EL (cell line): Measurements from ENCODE around the gene ZNF777.

ENCODE experiments used
- DNase-seq: peaks from one replicate; pipeline ENCODE4 v3.0.0-alpha.2; 2016

The ZNF777 gene

DNA sequence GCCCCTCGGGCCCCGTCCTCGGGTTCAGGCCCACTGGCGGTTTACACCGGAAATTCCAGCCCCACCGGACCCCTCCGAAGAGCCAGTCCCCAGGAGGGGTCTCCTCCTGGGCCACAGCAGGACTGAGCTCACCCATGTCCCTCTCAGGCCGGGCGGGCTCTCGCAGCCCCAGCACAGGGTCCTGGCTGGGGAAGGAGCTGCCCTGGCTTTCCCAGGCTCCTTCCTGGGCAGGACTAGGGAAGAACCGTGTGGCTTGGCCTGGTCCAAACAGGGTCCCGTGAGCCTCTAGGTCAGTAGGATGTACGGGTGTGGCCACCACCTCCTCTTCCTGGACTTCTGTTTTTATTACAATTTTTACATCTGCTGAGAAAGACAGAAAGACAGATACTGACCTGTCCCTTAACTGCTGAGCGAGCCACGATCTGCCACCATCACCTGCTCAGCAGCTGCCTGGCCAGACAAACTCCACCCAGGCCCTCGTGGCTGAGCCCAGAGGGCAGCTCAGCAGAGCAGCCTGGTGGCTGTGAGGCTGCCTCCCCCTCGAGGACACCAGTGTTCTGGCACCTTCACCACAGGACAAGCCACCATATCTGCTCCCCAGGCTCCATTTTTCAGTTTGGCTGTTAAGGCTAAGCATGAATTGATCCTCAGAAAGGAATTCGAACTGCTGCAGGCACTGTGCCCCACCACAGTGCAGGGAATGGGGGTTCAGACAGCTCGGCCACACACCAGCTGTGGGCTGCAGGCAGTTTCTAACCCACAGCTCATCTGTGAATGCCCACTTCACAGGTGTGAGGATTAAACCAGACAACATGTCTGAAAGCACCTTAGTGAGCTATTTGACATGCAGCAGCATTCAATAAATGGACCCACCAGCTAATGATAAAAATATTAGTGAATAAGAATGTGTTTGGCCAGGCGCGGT lies 14.5 kb upstream of the ZNF777 start:
- DNase-seq, result no peak

DNA sequence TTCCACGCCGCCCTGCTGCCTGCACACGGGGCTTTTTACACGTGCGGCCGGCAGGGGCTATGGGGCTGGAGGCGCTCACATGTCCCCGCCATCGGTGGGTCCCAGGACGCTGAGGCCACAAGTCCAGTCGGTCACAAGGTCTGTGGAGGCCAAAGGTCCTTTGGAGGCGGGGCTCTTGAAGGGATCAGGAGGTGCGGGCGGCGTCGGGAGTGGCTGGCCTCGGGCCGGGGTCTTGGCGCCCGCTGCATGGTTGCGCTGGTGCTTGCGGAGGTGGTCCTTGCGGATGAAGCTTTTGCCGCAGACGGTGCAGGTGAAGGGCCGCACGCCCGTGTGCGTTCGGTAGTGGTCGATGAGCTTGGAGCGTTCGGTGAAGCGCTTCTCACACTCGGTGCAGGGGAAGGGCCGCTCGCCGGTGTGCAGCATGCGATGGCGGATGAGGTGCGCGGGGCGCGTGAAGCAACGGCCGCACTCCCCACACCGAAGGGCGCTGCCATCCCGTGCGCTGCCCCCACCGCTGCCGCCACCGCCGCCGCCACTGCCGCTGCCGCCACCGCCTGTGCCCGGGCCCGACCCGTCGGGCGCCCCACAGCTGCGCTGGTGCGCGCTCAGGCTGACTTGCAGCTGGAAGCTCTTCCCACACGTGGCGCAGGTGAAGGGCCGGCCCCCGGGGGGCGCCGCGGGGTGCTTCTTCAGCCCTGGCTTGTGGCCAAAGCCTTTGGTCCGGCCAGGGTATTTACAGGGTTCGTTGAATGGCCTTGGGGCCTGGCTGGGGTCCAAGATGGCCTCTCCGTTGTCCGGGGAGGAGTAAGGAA lies 13.7 kb upstream of the ZNF777 start:
- no peak for DNase-seq

DNA sequence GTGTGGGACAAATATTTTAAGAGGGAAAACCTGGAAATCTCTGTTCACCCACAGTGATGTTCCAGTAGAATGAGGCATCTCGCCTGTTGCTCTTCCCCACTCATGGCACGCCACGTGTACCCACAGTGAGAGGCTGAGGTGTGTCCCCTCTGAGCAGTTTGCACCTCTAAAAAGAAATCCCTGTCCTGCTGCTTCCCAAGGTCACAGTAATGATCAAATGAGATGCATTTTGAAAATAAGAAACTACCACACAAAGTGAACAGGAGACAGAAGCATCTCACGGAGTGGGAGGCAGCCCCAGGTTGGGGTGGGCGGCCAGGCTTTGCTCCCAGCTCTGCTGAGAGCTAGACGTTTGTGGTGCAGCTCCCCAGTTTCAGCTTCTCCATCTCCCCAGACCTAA lies 12.4 kb upstream of the ZNF777 start:
- no peak for DNase-seq

DNA sequence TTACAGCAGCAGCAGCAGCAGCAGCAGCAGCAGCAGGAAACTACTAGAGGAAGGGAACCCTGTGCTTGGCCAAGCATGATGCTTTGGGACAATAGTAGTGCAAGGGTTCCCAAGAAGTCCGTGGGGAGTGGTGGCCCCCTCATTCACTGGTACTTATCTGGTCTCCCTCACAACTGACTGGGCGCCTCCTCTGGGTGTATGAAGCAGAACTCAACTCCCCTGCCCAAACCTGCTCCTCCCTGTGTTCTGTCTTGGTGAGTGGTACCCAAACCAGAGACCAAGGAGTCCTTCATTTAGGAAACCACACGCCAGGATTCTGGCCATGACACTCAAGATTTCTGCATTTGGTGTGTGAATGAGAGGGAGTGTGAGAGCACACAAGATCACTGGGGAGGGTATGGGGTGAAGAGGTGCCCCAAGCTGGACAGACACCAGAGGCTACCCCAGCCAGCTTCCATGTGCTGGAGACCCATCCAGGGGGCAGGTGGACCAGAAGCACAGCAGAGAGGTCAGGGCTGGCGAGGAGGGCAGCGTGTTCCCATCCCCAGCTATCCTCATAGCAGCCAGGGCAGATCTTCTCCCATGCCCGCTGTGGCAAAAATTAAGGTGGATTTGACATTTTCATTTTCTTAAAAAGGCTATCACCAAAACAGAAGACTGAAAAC lies 10.6 kb upstream of the ZNF777 start:
- no peak for DNase-seq

DNA sequence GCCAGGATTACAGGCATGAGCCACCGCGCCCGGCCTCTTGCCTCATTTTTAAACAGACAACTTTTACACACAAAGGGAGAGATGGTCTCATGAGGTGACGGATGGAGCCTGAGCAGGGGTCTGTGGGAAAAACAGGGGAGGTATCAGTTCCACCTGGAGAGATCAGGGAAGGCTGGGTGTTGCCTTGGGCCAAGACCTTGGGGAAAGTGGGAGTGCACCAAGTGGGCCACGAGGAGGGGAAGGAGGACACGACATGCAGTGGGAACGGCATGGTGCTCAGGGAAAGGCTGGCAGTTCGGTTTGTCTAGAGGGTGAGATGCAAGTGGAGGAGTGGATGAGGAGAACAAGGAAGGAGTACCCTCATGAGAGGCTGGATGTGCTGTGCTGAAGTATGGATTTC lies 8.9 kb upstream of the ZNF777 start:
- no peak for DNase-seq

DNA sequence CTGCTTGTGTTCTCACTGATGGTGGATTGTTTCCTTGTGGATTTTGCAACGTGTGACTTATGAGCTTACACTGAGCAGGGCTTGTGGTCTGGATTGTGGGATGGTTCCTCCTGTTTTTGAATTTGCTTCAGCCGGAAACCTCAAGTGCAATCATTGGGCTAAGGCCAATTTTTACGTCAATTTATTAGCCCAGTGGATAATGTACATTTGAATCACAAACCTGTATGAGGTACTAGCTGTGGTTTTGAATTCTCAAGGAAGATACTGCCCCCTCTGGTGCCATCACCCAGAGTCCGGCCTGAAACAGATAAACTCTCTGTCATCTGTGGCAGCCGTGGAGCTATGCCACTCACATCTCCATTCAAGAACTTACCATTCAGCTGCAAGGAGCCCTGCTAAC lies 7.3 kb upstream of the ZNF777 start:
- no peak for DNase-seq

DNA sequence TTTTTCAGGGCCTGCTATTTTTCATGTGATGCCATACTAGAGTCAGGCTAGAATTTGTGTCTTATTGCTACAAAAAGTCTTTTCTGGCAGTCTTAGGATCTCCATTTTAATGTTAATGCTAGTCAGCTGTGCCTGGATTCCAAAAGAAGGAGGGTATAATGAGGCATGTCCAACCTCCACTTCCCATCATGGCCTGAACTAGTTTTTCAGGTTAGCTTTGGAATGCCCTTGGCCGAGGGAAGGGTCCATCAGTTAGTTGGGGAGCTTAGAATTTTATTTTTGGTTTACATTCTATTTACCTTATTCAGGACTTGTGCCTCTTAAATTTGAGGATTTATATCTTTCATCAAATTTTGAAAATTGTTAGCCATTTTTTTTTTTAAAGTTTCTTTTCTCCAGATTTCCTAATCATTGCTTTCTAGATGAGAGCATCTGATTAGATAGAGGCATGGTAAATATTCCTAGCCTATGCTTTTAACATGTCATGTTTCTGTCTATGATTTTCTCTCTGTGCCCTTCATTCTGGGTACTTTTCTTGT lies 6.5 kb upstream of the ZNF777 start:
- no peak for DNase-seq

DNA sequence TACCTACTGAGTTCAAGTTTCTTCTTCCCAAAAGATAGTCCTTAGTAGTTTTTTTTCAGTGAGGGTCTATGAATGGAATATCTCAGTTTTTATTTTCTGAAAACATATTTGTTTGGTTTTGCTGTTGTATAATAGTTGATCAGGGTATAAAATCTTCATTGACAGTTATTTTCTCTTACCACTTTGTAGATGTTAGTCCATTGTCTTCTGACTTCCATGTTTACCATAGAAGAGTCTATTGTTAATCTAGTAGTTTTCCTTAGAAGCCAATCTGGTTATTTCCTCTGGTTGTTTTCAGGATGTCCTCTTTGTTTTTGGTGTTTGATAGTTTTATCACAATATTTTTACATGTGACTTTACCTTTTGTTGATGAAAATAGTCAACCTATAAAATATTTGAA lies 5.5 kb upstream of the ZNF777 start:
- no peak for DNase-seq

DNA sequence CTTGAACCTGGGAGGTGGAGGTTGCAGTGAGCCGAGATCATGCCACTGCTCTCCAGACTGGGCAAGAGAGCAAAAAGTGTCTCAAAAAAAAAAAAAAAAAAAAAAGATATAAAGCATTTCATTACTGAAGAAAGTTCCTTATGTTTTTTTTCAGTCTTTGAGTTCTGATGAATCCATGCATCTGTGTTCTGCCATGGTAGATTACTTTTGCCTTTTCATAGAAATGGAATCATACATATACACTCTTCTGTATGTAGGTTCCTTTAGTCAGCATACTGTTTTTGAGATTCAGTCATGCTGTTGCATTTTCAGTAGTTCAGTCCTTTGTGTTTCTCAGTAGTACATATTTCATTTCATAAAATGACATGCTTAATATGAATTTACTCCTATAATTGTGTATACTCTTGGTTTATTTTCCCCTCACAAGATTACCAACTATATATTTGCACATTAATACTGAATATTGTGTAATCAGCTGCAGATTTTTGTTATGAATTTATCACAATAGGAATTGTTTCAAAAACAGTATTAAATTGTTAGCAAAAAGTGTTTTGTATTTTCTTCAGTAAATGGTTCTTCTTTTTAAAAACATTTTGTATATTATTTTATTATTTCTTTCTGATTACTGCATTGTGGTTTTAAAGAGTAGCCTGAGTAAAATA lies 2.8 kb upstream of the ZNF777 start:
- DNase-seq, result no peak

DNA sequence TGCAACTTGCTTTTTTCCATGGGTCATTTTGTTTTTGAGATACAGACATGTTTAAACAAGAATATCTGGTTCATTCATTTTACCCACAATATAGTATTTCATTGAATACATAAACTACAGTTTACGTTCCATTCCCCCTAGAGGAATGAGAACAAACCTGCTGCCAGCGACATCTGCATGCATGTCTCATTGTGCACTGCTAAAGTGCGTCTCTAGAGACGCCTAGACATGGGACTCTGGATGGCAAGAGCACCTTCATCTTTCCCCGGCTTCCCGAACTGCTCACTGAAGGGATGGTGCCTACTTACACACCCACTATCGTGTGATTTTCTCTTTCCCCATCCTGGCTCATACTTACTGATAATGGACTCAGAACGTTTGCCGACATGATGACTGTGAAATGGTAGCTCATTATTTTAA lies 1.2 kb upstream of the ZNF777 start:
- no peak for DNase-seq

DNA sequence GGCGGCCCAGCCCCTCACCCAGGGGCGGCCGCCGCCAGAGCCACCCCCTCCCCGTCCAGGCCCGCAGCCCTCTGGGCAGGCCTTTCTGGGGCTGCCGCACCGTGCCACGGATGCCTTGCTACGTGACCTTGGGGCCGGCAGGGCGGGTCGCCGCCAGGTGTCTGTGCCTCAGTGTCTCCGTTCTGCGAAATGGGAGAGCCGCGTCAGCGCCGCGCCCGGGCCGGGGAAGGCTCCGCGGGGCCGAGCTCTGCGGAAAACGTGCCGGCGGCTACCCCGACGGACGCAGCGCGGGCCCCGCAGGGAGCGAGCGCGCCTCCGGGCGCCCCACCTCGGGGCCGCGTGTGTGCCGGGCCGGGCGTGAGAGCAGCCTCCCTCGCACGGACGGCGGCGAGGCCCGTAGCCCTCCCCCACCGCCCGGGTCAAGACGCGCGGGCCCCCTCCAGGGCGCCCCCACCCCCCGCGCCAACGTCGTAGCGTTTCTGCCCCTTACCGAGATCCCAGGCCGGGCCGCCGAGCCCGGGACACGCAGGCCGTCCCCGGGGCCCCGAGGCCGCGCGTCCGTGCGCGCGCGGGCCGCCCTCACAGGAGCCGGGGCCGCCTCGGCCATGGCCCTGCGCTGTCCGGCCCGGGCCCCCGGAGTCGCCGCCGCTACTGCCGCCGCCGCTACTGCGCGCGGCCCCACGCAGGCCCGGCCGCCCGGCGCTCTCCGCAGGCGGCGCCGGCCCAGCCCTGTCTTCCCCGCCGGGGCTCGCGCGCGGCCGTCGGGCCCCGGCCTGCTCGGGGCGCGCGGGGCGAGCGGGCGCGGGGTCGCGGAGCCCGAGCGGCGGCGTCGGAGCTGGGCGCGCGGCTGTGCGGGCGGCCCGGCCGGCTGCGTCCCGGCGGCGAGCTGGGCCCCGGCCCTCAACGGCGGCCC lies 1.1 kb downstream of the ZNF777 start:
- DNase-seq, result peak; percentile 22

DNA sequence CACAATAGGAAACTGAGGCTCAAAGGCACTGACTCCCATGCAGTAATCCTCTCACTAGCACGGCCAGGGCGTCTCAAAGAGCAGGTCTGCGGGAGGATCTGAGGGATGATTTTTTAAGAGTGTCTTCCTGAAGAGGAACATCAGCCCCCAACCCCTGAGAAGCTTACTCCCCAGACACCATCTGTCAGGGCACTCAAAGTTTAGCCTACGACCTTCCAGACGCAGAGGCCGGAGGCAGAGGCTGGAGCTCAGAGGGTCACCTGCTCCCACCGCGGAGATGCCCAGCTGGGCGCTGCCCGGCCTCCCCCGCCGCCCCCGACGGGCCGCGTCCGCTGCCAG lies 1.7 kb downstream of the ZNF777 start:
- DNase-seq, result no peak

DNA sequence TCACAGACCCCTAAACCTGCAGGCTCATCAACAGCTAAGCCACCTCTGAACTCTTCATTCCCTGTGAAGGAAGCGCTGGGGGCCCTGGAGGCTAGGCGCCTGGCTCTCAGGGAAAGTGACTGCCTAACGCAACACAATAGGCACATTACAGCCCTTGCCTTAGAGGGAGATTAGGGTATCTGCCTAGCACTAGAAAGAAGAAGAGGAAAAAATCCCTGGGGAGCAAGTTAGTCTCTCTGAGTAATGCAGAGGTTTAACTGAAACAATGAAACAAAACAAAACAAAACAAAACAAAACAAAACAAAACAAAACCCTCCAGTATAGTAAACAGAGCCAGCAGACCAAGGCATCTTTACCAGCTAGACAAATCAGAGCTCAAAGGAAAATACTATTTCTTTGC lies 2.6 kb downstream of the ZNF777 start:
- DNase-seq, result no peak

DNA sequence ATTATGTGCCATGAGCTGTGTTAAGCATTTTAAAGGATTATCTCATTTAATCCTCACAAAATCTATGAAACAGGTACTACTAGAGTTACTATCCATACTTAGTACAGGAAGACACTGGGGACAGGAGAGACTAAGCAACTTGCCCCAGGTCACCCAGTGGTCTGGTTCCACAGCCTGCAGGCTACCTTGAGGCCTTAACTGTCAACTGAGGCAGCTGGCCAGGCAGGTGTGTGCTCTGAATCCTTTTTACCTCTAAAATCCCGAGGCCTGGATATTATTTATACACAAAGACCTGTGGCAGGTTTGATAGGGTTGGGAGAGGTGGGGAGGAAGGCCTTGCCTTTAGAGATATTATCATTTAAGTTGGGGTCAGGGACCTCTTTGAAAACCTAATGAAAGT lies 3.1 kb downstream of the ZNF777 start:
- no peak for DNase-seq

DNA sequence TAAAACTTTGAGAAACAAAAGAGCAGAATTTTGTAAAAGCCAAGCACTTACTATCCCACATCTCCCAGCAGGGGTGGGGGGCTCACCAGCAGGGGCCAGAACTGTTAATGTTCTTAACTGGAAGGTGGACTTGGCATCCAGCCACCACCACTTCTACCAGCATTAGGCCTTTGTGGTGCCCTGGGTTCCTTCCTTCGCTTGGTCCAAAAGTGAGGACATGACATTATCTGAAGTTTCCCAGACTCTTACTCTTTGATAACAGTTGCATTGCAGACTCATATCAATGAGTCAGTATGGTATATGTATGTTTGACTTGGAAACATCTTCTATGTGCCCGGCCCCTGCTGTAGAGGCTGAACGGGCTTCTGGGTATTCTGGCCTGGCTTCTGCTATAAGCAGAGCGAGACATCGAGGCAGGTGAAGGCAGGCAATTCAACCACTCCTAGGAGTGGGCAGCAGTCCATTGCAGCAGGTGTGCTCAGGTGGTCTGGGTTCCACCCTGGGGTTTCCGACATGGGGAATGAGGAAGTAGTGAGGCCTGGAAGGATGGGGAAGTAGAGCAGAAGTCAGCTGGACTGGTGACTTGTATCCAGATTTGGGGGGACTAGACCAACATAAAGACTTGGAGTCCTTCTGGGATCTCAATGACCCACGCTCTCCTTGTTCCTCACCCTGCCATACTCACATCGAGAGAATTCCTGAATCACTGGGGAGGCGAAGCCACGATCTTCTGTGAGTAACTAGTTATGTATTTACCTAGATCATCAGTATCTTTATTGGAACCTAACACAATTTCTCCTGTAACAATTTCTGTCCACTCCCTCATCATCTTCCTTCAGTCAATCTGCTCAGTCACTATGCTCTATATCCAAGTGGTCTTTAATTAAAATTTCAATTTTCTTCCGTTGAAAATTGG lies 4.1 kb downstream of the ZNF777 start:
- no peak for DNase-seq

DNA sequence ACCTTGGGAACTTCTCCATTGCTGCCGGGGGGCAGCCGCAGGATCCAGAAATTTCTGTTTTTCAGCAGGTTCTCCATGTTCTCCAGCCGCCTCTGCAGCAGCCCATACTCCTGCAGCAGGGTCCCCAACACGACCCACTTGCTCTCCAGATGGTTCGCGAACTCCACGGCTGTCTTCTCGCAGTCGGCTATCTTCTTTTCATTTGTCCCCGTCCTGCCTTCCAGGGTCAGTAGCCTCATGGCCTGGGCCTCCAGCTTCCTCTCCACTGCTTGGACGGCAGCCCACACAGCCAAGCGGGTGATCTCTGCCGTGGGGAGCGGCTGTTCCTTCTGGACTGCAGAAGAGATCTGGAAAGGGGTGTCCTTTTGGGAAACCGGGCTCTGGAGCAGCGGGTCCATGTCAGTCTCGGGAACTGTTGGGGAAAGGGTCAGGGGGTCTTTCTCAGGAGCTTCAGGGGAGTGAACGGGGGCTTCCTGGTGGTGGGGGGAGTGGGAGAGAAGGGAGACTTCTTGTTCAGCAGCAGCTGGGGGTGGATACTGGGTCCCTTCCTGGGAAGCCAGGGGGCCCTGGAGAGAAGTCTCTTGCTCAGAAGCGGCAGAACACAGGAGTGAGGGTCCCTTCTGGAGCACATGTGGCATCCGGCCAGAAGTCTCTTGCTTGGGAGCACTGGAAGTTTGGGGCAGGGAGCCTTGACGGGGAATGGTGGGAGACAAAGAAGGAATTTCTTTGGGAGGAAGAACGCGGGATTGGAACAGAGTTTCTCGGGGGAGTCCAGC lies 5.5 kb downstream of the ZNF777 start:
- DNase-seq, result no peak

DNA sequence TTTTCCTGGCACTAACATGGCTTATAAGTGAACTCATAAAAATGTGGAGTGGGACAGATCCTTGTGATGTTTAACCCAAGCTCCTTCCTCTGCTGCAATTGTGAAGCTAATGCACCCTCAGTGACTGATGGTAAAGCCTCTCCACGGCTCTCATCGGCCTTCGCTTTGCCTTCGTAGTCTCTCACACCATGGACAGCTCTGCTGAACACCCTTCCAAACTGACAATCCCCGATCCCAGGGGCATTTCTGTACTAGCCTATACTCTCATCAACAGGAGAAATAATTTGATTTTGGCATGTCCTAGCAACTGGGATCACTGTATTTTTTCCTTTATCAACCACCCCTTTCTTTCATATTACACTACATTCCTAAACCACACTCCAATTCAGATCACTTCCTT lies 6.1 kb downstream of the ZNF777 start:
- DNase-seq, result no peak

DNA sequence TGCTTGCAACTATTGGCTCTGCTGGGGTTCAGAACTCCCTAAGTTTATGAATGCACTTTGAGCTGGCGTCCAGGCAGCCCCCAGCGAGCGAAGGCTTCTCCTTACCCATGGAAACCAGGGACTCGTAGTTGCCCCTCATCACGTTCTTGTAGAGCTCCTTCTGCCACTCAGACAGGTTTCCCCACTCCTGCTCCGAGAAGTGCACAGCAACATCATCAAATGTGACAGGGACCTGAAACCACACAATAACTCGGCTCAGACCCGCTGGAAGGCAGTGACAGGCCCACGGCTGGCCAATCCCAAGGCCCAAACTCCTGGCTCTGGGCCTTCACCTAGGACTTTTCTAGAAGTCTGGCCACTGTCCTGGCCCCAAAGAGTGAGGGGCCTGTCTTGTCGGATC lies 6.9 kb downstream of the ZNF777 start:
- DNase-seq, result no peak

DNA sequence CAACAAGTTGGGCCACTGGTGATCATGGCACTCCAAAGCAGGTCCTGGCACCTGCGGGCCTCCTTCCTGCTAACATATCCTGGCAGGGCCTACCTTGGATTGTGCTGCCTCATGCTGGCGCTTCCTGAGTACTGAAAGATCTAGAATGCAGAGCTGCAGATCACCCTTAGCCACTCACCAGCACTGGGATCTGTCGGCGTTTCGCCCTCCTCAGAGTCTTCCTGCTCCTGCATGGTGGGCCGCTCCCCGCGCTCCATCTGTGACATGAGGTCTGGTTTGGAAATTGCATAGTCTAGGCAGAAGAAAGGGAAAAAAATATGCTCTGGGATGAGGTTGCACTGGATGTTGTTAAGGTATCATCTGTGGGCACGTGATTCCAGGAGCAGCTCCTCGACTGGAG lies 10.0 kb downstream of the ZNF777 start:
- no peak for DNase-seq

DNA sequence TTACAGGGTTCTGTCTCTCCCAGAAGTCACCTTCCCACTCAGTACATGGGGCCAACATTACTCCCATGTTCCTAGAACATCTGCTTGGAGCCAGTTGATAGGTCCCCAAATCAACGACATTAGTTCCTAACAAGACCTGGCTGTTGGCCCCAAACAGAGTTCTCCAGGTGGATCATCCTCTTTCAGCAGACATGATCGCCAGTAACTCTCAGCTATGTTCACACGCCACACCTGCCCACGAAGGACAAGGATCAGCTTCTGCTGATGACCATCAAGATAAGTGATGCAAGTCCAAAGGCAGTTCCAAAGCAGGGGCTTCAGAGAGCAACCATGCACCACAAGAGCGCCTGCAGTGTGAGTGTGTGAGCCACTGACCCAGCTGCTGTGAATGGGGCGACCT lies 11.0 kb downstream of the ZNF777 start:
- DNase-seq, result no peak
